Activated CD8-positive, alpha-beta T cell treated with anti-CD3 and anti-CD28 coated beads for 36 hours (primary cell): Measurements from ENCODE around the gene VTI1A. TPM values are rescaled to one million over a fixed set of nuclear protein-coding genes. Genes with fewer than 3 reads are reported as not detected.

Experiments
- ATAC-seq: fragments of 200-7000 bp; cut with Tn5 transposase; one replicate; pipeline ENCODE4 v1.10.0; 2021; ENCODE audit warnings: mild to moderate bottlenecking, moderate library complexity
- CTCF ChIA-PET: fragments of 350-600 bp; sonication (Branson Sonifier 250); formaldehyde crosslinking; loops from one replicate; lab custom pipeline; 2021; ENCODE audit warnings: antibody characterized with exemption; lab: Charles Lee
- POLR2A ChIA-PET: fragments of 350-600 bp; sonication (Branson Sonifier 250); formaldehyde crosslinking; loops from one replicate; lab custom pipeline; 2021; ENCODE audit warnings: antibody characterized with exemption; lab: Charles Lee
- DNase-seq: peaks from one replicate; pipeline ENCODE4 v3.0.0-alpha.2; 2020
- H3K27ac Mint-ChIP-seq: one replicate; pipeline ENCODE4 v1.8.0; 2021; ENCODE audit warnings: mild to moderate bottlenecking, mixed read lengths
- H3K27me3 Mint-ChIP-seq: one replicate; pipeline ENCODE4 v1.8.0; 2021; ENCODE audit warnings: mixed read lengths
- H3K36me3 Mint-ChIP-seq: one replicate; pipeline ENCODE4 v1.8.0; 2021; ENCODE audit warnings: low read depth, mixed read lengths
- H3K4me1 Mint-ChIP-seq: one replicate; pipeline ENCODE4 v1.8.0; 2021; ENCODE audit warnings: low read depth, mixed read lengths
- H3K4me3 Mint-ChIP-seq: one replicate; pipeline ENCODE4 v1.8.0; 2021; ENCODE audit warnings: mild to moderate bottlenecking, moderate library complexity, mixed read lengths
- H3K9me3 Mint-ChIP-seq: one replicate; pipeline ENCODE4 v1.8.0; 2021; ENCODE audit warnings: mixed read lengths
- CTCF ChIP-seq: fragments of 200-600 bp; IDR thresholded peaks from one replicate; pipeline ENCODE4 v1.8.0; 2022; ENCODE audit warnings: antibody characterized with exemption, mild to moderate bottlenecking
- intact Hi-C: fragments of 100-400 bp; cut with micrococcal nuclease; formaldehyde crosslinking; loops from one replicate; pipeline ENCODE4 v1.10.0; 2022
- total RNA-seq, 2 experiments: library from RNA; stranded (reverse); gene quantifications; one replicate each; pipeline ENCODE4 v1.2.3, GENCODE V29; 2021

The VTI1A gene
- total RNA-seq, 2 experiments from 2014 or later: 29.4 to 30.0 TPM

DNA sequence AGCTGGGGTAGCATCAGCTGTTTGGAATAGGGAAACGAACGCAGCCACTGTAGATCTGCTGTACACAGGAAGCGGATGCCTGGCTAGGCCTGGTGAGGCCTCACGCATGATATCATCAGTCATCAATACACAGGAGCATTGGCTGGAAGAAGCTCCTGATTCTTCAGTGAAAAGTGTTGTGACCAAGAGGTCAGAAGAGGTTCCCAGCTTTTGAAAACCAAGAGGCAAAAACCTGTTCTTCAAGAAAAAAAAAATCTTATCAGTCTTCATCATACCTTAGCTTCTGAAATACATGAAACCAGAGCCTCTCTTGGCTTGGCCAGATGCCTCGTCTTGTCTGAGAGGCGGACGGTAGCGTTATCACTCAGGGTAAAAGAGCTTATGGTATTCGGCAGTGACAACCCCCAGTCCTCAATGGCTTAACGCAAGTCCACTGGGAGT, 363.7 kb downstream of the VTI1A start:
- no peak for DNase-seq
- ChIA-PET POLR2A (no interaction called here), CTCF (no interaction called here)
- intact Hi-C loops: no loop called here
- H3K4me3 Mint-ChIP-seq: no peak overlapping the region
- no peak for ATAC-seq
- no peaks in the 10 kb centered on the region for H3K9me3 Mint-ChIP-seq
- peaks cover 17% of the 10 kb centered on the region for H3K36me3 Mint-ChIP-seq
- no peak for TF ChIP-seq CTCF
- peaks cover 17% of the 10 kb centered on the region for H3K4me1 Mint-ChIP-seq
- H3K27me3 Mint-ChIP-seq: no peaks in the 10 kb centered on the region
- no peak overlapping the region for H3K27ac Mint-ChIP-seq

- Mint-ChIP-seq H3K27me3 (no peaks in the 10 kb centered on the region), H3K9me3 (no peaks in the 10 kb centered on the region), H3K4me3 (no peak overlapping the region), H3K36me3 (peaks cover 23% of the 10 kb centered on the region), H3K4me1 (peaks cover 17% of the 10 kb centered on the region), H3K27ac (no peak overlapping the region)
- intact Hi-C loops: no loop called here
- CTCF ChIA-PET: interaction anchor here (1.0 kb wide), 1 partner anchor 67 kb away, joined by 3 read pairs; no protein-coding TSS in a partner anchor
- TF ChIP-seq CTCF: no peak
- ATAC-seq (no peak), DNase-seq (no peak)
- POLR2A ChIA-PET: no interaction called here
These were observed 364.9 kb downstream of the VTI1A start for GRCh38 chr10:112811741-112812551.

DNA sequence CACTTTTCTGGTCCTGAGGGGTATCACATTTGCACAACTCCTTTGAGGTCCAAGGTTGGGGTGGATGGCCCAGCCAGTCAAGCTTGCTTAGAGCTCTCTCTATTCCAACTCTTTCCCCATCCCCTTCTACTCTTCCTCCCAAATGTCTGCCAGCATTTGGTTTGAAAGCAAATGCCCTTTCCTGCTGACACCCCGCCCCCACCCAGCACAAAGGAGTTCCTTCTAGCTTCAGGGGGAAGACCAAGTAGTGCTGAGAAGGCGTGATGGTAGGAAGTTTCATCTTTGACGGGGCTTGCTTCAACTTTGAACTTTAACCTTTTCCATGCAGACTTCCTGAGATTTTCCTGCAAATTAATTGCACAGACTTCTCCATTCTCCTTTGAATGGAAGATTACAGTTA, 365.6 kb downstream of the VTI1A start:
- intact Hi-C loops: no loop called here
- no peak for TF ChIP-seq CTCF
- no peak overlapping the region for H3K4me3 Mint-ChIP-seq
- ChIA-PET CTCF (interaction anchor here (1.0 kb wide), 1 partner anchor 67 kb away, joined by 3 read pairs; no protein-coding TSS in a partner anchor), POLR2A (no interaction called here)
- H3K36me3 Mint-ChIP-seq: peaks cover 24% of the 10 kb centered on the region
- no peaks in the 10 kb centered on the region for H3K9me3 Mint-ChIP-seq
- peaks cover 17% of the 10 kb centered on the region for H3K4me1 Mint-ChIP-seq
- DNase-seq (no peak), ATAC-seq (no peak)
- H3K27me3 Mint-ChIP-seq: no peaks in the 10 kb centered on the region
- H3K27ac Mint-ChIP-seq: no peak overlapping the region

- POLR2A ChIA-PET: no interaction called here
- Mint-ChIP-seq H3K36me3 (peaks cover 23% of the 10 kb centered on the region), H3K4me1 (peaks cover 17% of the 10 kb centered on the region), H3K27ac (peak overlapping the region; percentile 18), H3K27me3 (no peaks in the 10 kb centered on the region), H3K4me3 (no peak overlapping the region), H3K9me3 (no peaks in the 10 kb centered on the region)
- intact Hi-C loops: no loop called here
- DNase-seq (peak; percentile 9), ATAC-seq (peak; percentile 37)
- CTCF ChIA-PET: no interaction called here
- no peak for TF ChIP-seq CTCF
These were observed 367.0 kb downstream of the VTI1A start for GRCh38 chr10:112813866-112814591.
